Measurements from ENCODE around the gene TNFSF11.

TNFSF11 gene

DNA sequence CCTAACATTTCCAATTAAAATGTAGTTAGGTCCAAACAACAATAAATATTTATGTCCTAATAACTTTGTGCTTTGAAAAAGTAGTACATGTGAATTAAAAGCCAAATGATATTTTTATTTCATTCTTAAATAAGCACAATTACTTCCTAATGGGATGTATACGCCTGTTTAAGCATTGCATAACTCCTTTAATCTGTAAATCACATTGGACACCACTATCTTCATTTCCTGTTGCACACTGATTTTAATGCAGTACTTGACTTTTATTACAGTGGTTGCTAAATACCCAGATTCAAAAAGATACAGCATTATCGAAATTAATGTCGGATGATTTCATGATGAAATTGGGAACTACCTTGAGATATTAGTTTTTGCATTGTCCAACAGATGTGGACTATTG, 70.9 kb downstream of the TNFSF11 start:
- Histone ChIP-seq H3K9ac (ENCODE audit: low read depth, low read length) (no peak overlapping the region), H3K4me1 (ENCODE audit: insufficient read depth, low read length) (no peaks in the 10 kb centered on the region), H3K79me2 (ENCODE audit: insufficient read depth, low read length) (no peaks in the 10 kb centered on the region), H3K4me3 (ENCODE audit: low read depth in 1 of 2, low read length in 2 of 2) (no peak overlapping the region), H3K4me2 (ENCODE audit: insufficient read depth, low read length) (no peak overlapping the region), H3K36me3 (ENCODE audit: insufficient read depth, low read length) (no peaks in the 10 kb centered on the region), H2AFZ (ENCODE audit: low read depth, low read length) (no peak overlapping the region), H4K20me1 (ENCODE audit: insufficient read depth, low read length) (no peaks in the 10 kb centered on the region), H3K9me3 (ENCODE audit: insufficient read depth, low read length, severe bottlenecking) (no peaks in the 10 kb centered on the region), H3K27me3 (ENCODE audit: insufficient read depth, low read length, poor library complexity) (no peaks in the 10 kb centered on the region), H3K27ac (ENCODE audit: low read length) (no peak overlapping the region)
- ATAC-seq (ENCODE audit: insufficient read depth, low read depth) (no peak), DNase-seq (no peak)
- TF ChIP-seq, protein P1, sequence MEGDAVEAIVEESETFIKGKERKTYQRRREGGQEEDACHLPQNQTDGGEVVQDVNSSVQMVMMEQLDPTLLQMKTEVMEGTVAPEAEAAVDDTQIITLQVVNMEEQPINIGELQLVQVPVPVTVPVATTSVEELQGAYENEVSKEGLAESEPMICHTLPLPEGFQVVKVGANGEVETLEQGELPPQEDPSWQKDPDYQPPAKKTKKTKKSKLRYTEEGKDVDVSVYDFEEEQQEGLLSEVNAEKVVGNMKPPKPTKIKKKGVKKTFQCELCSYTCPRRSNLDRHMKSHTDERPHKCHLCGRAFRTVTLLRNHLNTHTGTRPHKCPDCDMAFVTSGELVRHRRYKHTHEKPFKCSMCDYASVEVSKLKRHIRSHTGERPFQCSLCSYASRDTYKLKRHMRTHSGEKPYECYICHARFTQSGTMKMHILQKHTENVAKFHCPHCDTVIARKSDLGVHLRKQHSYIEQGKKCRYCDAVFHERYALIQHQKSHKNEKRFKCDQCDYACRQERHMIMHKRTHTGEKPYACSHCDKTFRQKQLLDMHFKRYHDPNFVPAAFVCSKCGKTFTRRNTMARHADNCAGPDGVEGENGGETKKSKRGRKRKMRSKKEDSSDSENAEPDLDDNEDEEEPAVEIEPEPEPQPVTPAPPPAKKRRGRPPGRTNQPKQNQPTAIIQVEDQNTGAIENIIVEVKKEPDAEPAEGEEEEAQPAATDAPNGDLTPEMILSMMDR (IDR thresholded peaks at IDR 0.05; ENCODE audit: borderline replicate concordance, extremely low read depth, low read length, poor library complexity, severe bottlenecking): no peak

DNA sequence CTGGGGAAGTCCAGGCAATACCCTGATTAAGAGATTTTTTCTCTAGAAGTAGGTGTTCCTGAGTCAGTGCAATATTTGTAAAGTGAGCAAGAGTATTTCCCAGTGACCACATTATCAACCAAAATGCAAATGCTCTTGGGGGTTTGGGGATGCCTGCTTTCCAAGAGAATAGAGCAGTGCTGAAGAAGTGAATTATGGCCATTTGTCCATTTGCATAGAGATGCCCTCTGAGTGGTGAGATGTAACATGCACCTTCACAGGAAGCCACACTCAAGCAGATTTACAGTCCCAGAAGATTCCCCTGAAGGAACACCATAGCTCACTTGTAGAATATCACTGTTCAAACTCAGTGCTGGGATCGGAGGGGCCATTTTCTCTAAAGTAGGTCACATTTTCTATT, 71.8 kb downstream of the TNFSF11 start:
- Histone ChIP-seq H3K27me3 (ENCODE audit: insufficient read depth, low read length, poor library complexity) (no peaks in the 10 kb centered on the region), H3K4me3 (ENCODE audit: low read depth in 1 of 2, low read length in 2 of 2) (no peak overlapping the region), H3K9ac (ENCODE audit: low read depth, low read length) (no peak overlapping the region), H3K27ac (ENCODE audit: low read length) (no peak overlapping the region), H3K79me2 (ENCODE audit: insufficient read depth, low read length) (no peaks in the 10 kb centered on the region), H4K20me1 (ENCODE audit: insufficient read depth, low read length) (no peaks in the 10 kb centered on the region), H3K9me3 (ENCODE audit: insufficient read depth, low read length, severe bottlenecking) (no peaks in the 10 kb centered on the region), H3K4me1 (ENCODE audit: insufficient read depth, low read length) (no peaks in the 10 kb centered on the region), H2AFZ (ENCODE audit: low read depth, low read length) (no peak overlapping the region), H3K4me2 (ENCODE audit: insufficient read depth, low read length) (no peak overlapping the region), H3K36me3 (ENCODE audit: insufficient read depth, low read length) (no peaks in the 10 kb centered on the region)
- ATAC-seq (ENCODE audit: insufficient read depth, low read depth) (no peak), DNase-seq (no peak)
- no peak for TF ChIP-seq EZH2 (IDR thresholded peaks at IDR 0.05; ENCODE audit: borderline replicate concordance, low read depth, low read length, severe bottlenecking)
- TF ChIP-seq, protein P1 (IDR thresholded peaks at IDR 0.05; ENCODE audit: borderline replicate concordance, extremely low read depth, low read length, poor library complexity, severe bottlenecking): no peak

DNA sequence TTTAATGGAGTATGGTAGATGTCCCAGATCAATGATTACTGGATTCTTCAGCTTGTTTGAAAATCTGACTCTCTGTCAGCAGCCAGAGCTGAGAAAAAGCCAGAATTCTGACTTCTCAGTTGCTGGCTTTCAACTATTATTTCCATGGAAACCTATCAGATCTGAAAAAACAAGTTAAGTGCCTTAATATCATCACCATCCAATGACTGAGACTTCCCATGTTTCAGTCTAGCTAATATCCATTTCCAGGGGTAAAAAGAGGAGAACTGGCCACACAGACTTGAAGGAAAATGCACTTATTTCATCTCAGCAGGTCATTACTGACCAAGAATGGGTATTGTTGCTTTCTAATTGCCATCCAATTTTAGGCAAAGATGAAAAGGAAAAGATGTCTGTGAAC, 75.2 kb downstream of the TNFSF11 start:
- Histone ChIP-seq H3K27ac (ENCODE audit: low read length) (no peak overlapping the region), H3K9ac (ENCODE audit: low read depth, low read length) (no peak overlapping the region), H3K4me1 (ENCODE audit: insufficient read depth, low read length) (no peaks in the 10 kb centered on the region), H4K20me1 (ENCODE audit: insufficient read depth, low read length) (no peaks in the 10 kb centered on the region), H3K27me3 (ENCODE audit: insufficient read depth, low read length, poor library complexity) (peaks cover 5% of the 10 kb centered on the region), H3K36me3 (ENCODE audit: insufficient read depth, low read length) (no peaks in the 10 kb centered on the region), H3K4me2 (ENCODE audit: insufficient read depth, low read length) (no peak overlapping the region), H3K79me2 (ENCODE audit: insufficient read depth, low read length) (no peaks in the 10 kb centered on the region), H2AFZ (ENCODE audit: low read depth, low read length) (no peak overlapping the region), H3K4me3 (ENCODE audit: low read depth in 1 of 2, low read length in 2 of 2) (no peak overlapping the region), H3K9me3 (ENCODE audit: insufficient read depth, low read length, severe bottlenecking) (no peaks in the 10 kb centered on the region)
- ATAC-seq (ENCODE audit: insufficient read depth, low read depth): no peak
- TF ChIP-seq, protein P1 (IDR thresholded peaks at IDR 0.05; ENCODE audit: borderline replicate concordance, extremely low read depth, low read length, poor library complexity, severe bottlenecking): no peak
- TF ChIP-seq EZH2 (IDR thresholded peaks at IDR 0.05; ENCODE audit: borderline replicate concordance, low read depth, low read length, severe bottlenecking): no peak
- no peak for DNase-seq

DNA sequence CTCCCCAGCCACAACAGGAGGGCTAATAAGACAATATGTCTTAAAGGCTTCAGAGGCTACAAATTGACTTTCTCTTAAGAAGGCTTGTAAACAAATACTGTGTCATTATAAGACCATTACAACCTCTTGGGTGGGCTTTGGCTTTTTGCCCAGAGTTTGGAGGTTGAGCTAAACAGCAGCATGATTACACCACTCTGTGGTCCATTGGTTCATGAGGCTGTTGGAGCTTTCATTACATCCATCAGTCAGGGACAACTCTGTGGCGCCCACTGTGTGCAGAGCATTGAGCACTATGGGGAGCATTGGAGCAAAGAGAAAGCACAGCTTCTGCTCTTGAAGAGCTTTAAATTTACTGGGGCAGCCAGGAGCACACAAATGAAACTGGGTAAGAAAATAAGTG, 75.9 kb downstream of the TNFSF11 start:
- Histone ChIP-seq H3K9me3 (ENCODE audit: insufficient read depth, low read length, severe bottlenecking) (no peaks in the 10 kb centered on the region), H3K9ac (ENCODE audit: low read depth, low read length) (no peak overlapping the region), H3K4me3 (ENCODE audit: low read depth in 1 of 2, low read length in 2 of 2) (no peak overlapping the region), H3K4me2 (ENCODE audit: insufficient read depth, low read length) (no peak overlapping the region), H3K27me3 (ENCODE audit: insufficient read depth, low read length, poor library complexity) (peaks cover 5% of the 10 kb centered on the region), H3K27ac (ENCODE audit: low read length) (no peak overlapping the region), H3K79me2 (ENCODE audit: insufficient read depth, low read length) (no peaks in the 10 kb centered on the region), H3K36me3 (ENCODE audit: insufficient read depth, low read length) (no peaks in the 10 kb centered on the region), H3K4me1 (ENCODE audit: insufficient read depth, low read length) (no peaks in the 10 kb centered on the region), H2AFZ (ENCODE audit: low read depth, low read length) (no peak overlapping the region), H4K20me1 (ENCODE audit: insufficient read depth, low read length) (no peaks in the 10 kb centered on the region)
- TF ChIP-seq, protein P1 (IDR thresholded peaks at IDR 0.05; ENCODE audit: borderline replicate concordance, extremely low read depth, low read length, poor library complexity, severe bottlenecking): no peak
- TF ChIP-seq EZH2 (IDR thresholded peaks at IDR 0.05; ENCODE audit: borderline replicate concordance, low read depth, low read length, severe bottlenecking): no peak
- DNase-seq (no peak), ATAC-seq (ENCODE audit: insufficient read depth, low read depth) (no peak)
